Measurements from ENCODE around the gene SELENOK.

The SELENOK gene

DNA sequence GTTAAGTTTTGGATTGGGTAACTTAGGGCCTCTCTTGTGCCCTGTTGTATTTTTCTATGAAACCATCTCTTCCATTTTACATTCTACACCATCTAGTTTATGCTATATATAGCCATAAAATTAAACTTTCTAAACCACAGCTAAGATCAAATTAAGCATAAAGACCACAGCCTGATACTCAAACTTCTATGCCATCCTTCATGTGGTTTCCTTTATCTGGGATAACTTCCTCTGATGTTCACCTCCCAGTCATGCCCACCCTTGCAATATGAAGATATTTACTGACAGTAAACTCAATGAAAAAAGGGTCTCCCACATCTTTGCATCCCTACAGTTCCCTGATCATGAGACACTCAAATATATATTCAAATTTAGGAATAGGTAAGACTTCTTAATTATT is 4.2 kb downstream of the SELENOK start:
- no peak for TF ChIP-seq CTCF (IDR thresholded peaks at IDR 0.05; ENCODE audit: low read depth, low read length, missing control alignments)
- no peak overlapping the region for H3K4me3 ChIP-seq (replicated peaks; ENCODE audit: low read depth, low read length)

GRCh38 chr3:53885239-53885638 is 6.4 kb downstream of the SELENOK start:
- no peak for DNase-seq (ENCODE audit: extremely low read depth, low read depth)
- TF ChIP-seq CTCF (IDR thresholded peaks at IDR 0.05; ENCODE audit: low read depth, low read length, missing control alignments), result no peak
- H3K4me3 ChIP-seq (replicated peaks; ENCODE audit: low read depth, low read length), result no peak overlapping the region

More for the DNA sequence above, 4.2 kb downstream of the SELENOK start:
- no peak for DNase-seq (ENCODE audit: extremely low read depth, low read depth)

DNA sequence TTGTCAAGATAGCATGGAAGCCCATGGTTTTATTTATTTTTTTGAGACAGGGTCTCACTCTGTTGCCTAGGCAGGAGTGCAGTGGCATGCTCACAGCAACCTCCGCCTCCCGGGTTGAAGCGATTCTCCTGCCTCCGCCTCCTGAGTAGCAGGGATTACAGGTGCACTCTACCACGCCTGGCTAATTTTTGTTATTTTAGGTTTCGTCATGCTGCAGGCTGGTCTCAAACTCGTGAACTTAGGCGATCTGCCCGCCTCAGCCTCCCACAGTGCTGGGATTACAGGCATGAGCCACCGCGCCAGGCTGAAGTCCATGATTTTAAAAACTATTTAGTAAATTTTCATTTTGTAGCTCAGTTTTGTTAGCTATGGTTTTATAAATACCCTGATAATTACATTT is 7.0 kb downstream of the SELENOK start:
- no peak for DNase-seq (ENCODE audit: extremely low read depth, low read depth)
- no peak overlapping the region for H3K4me3 ChIP-seq (replicated peaks; ENCODE audit: low read depth, low read length)
- no peak for TF ChIP-seq CTCF (IDR thresholded peaks at IDR 0.05; ENCODE audit: low read depth, low read length, missing control alignments)

DNA sequence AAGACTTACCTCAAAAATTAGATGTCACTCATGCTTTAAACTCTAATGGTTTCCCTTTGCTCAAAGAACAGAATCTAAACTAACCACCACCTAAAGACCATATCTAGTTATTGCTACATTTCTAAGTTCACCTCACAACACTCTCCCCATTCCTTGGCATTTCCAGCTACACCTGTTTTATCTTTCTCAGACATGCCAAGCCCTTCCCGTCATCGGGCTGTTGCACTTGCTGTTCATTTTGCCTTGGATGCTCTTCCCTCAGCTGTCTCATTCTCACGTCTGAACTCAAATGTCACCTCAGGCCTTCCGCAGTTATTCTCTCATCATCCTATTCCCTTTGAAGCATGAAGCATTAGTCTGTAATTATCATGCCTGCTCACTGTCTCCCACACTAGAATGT is 8.7 kb downstream of the SELENOK start:
- no peak overlapping the region for H3K4me3 ChIP-seq (replicated peaks; ENCODE audit: low read depth, low read length)
- no peak for TF ChIP-seq CTCF (IDR thresholded peaks at IDR 0.05; ENCODE audit: low read depth, low read length, missing control alignments)
- DNase-seq (ENCODE audit: extremely low read depth, low read depth), result no peak

DNA sequence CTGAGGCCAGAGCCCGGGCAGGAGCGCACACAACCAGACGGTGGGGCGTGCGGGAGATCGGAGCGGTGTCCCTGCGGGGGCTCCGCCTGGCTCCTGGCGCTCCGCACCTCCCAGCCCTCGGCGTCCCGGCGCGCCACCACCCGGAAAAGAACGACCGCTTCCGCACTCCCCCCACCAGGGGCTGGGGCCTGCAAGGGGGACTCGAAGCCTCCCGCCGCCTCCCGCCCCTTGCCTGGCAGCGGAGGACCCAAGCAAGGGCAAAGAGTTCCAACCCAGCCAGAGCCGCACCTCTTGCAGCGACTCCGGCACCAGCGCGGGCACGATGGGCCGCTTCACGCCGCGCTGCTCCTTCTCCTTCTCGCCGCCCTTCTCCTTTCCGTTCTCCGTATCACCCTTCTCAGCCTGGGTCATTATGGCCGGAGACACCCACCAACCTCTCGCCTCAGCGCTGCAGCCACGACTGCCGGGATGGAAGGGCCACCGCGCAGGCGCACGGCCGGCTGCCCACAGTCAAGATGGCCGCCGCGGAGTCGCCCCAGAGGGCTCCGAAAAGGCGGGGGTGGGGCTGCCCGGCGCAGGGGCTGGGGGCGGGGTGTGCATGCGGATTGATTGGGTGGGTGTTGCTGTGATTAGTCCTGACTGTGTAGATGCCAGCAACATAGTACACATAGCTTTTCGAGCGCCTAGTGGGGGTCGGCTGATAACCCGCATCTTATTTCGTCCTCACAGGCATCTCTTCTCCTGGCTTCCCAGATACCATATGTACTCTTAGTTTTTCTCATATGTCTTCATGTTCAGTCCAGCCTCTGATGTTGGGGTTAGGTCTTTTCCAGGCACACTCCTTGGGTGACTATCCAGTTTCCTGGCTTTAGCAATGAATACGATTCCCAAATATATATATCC is 9.7 kb downstream of the SELENOK start, which contains the start of gene ACTR8:
Gene ACTR8 (minus strand): TSS at position 462 of the 903 bp plus-strand sequence. CDS start 51 bp downstream, at position 411.
- peak; percentile 16 for TF ChIP-seq CTCF (IDR thresholded peaks at IDR 0.05; ENCODE audit: low read depth, low read length, missing control alignments)
- H3K4me3 ChIP-seq (replicated peaks; ENCODE audit: low read depth, low read length), result peak within 1 kb of the TSS; percentile 86
- peak; percentile 36 for DNase-seq (ENCODE audit: extremely low read depth, low read depth)

DNA sequence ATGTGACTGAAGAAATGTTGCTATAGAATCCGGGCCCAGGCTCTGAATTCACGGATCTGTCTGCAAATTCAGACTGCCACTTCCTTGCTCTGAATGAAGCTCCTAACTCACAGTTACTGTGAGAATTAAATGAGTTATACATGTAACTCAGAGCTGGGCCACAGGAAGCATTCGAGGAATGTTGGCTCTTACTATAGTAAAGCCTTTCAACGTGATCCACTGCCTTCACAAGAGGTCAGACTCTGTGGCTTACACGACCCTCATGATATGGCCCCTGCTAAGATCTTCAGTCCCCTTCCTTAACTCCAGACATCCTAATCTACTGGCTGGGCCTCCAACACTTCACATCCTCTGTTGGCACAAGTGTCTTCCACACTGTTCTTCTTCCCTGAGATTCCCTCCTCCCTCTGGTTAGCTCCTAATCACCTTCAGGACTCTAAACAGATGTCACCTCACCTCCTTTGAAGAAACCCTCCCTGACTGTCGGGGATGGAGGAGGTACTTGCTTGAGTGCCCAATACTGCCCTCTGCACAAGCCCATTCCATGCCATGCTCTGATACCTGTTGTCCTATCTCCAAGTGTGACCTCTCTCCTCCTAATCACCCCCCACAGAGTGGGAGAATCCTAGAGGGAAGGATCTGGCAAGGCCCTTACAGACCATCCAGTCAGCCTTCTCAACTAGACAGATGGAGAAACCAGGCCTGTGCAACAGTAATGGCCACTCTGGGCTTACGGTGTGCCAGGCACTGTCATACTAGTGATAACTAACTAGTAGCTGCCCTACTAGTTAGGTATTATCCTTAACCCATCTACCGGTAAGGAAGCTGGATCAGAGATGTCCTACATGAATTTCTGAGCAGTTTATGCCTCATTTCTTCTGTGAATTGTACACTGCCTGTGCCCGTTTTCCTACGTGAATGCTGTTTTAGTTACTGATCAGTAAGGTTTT is 11.0 kb downstream of the SELENOK start:
- peak overlapping the region; percentile 86 for H3K4me3 ChIP-seq (replicated peaks; ENCODE audit: low read depth, low read length)
- no peak for TF ChIP-seq CTCF (IDR thresholded peaks at IDR 0.05; ENCODE audit: low read depth, low read length, missing control alignments)
- DNase-seq (ENCODE audit: extremely low read depth, low read depth), result no peak

All from HFF-Myc (cell line).